ENCODE results near the gene LGALS3BP.
"Not testable (repeated sequence)": the region's sequence is repeated elsewhere in the genome, so short reads cannot be mapped to it uniquely, and the experiment has no call there.

Gene LGALS3BP

DNA sequence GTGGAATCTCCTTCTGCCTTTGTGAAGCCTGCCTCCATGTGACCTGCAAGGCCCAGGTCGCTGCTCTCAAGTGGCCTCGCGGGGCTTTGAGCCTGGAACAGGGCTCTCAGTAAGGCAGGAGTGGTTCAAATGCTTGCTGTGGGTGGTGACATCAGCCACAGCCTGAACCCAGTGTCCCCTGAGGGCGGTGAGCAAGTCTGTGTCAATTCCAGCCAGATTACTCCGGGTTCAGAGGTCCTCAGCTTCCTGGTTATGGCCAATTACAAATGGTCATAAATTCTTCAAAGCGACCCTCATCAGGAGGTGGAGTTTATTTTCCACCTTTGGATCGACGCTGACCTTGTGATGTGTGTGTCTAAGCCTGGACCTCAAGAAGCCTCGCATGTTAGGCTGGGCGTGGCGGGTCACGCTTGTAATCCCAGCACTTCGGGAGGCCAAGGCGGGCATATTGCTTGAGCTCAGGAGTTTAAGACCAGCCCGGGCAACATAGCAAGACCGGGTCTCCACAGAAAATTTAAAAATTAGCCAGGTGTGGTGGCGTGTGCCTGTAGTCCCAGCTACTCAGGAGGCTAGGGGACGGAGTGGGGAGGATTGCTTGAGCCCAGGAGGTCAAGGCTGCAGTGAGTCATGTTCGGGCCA is 17.3 kb downstream of the LGALS3BP start:
- no peak for DNase-seq

DNA sequence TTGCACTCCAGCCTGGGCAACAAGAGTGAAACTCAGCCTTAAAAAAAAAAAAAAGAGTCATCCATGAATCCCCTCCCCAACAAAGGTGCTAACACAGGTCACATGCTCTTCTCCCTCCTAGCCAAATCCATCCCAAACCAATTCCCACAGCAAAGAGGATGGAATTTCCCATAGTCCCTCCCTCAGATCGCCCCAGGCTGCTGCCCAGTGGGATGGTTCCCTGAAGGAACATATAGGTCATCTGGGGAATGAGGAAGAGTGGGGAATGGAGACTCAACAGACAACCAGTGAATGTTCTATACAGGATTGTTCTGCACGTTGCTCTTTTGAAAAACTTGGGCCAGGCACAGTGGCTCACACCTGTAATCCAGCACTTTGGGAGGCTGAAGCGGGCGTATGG is 18.2 kb downstream of the LGALS3BP start:
- no peak for DNase-seq

DNA sequence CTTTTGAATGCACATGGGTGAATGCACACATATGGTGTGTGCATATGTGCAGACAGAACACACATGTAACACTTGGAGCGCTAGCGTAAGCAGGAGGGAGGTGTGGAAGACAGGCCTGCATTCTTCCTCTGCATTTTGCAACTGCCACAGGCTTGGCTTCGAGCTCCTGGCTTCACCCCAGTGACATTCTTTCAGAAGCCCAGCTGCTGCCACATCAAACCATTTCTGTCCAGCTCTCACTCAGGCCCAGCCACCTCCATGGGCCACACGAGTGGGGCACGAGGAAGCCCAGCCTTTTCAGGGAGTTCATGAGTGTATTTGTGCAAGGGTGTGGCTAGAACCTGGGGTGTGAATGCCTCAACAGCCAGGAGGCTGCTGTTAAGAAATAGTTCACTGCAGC is 18.8 kb downstream of the LGALS3BP start:
- DNase-seq = no peak

DNA sequence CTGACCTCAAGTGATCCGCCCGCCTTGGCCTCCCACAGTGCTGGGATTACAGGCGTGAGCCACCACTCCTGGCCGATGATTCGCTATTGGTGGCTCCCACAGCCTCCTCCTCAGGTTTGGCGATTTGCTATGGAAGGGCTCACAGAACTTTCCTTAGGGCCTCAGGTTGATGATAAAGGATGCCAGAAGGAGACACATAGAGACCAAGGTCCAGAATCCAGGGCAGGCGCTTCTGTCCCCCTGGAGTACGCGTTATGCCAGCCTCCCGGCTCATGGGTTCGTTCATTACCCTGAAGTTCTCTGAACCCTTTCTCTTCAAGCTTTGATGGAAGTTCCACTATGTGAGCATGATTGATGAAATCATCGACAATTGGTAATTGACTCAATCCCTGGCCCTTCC is 19.9 kb downstream of the LGALS3BP start:
- DNase-seq = no peak

DNA sequence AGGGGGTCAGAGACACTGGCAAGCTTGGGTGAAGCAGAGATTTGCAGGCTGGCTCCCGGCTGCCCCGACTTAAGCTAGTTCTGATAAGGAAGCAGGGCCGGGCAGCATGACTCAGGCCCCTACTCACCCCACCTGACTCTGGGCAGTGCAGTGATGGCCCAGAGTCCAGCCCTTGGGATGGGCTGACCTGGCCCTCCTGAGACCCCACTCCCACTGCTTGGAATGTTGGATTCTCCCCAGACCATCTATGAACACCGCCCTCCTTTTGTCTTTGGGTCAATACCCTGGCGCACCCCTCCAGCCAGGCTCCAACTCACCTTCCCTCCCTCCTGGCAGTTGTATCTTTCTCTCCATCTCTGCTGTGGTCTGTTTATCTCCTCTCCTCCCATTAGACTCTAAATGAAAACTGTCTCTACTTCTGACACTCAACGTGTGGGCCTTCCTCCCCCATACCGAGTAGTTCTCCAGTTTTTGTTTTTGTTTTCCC is 21.0 kb downstream of the LGALS3BP start:
- DNase-seq = no peak

DNA sequence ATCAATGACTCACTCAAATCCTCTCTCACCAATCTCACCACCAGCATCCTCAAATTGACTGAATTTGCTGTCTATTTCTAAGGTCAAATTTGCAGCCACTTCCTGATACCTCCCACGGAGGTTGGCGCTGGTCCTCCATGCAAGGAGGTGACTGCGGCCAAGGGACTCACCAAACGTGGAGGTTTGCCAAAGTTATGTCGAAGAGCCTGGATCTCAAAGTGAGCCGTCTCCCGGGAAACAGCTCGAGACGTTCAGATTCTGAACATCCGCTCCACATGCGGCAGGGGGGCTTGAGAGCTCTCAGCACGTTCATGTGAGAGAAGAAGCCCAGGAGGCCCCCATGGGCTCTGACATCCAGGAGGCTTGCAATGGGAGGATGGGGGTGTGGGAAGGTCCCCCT is 22.6 kb downstream of the LGALS3BP start:
- no peak for DNase-seq

DNA sequence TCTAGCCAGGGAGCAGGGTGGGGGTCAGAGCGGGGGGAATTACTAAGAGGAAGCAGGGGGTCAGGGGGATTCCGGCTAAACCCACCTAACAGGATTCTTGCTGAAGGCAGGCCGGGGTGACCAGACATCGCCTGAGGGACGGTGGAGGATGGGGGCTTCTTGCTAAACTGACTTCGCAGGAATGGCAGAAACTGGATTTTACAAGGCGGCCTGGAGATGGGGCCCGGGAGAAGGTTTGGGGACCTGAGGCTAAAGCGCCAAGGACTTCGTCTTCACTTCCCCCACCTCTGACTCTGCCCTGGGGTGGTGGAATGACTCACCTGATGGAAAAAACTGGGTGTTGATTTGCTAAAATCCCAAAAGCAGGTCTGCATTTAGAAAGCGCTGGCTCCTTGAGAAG is 23.5 kb downstream of the LGALS3BP start:
- no peak for DNase-seq

DNA sequence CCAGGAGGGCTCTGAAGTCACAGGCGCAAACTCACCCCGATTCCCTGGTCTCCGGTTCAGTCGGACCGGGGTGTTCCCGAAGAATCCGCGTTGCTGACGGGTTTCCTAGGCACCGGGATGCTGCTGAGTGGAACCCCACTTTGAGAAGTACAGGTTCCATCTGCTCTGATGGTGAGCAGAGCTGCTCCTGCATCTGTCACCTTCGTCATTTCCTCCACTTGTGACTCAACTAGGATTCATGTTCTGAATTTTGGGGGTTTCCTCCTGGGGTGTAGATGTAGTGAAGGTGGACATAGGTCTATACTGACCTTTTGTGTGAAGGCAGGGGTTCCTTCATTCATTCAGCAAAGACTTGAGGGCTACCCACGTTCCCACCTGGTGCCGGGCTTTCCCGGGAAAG is 25.0 kb downstream of the LGALS3BP start:
- DNase-seq = no peak

DNA sequence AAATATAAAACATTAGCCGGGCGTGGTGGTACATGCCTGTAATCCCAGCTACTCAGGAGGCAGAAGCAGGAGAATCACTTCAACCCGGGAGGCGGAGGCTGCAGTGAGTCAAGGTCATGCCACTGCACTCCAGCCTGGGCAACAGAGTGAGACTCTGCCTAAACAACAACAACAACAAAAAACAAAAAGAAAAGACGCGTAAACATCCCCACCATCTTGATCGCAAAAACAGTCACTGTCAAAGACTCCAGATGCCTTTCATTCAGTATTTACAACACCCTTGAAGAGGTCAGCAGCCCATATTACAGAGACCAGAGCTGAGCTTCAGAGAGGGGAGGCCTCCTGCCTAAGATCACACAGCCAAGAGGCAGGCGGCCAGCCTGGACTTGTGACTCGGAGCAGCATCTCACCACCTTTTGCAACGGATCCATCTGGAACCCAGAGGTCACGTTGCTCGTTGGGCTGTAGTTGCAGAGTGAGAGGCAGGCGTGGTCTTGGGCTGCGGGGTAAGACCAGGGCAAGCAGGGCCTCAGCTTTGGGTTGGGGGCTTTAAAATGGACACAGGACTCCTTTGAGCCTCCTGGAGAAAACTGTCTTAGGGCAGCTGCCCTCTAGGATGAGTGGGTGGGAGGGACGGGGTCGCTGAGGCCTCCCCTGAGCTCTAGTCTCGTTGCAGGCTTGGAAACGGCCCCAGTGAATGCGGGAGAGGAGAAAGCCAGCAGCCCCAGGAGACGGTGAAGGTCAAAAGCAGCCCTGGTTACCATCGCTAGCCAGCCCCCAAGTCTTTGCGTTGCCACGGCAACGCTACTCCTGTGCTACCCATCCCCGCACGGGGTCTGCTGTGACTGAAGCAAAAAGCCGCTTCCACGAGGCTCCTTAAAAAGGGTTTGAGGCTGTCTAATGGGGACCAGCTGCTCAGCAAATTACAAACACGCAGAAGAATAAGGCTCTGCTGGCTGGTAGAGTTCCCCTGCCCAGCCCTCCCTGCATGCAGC is 26.1 kb downstream of the LGALS3BP start:
- no peak for DNase-seq

DNA sequence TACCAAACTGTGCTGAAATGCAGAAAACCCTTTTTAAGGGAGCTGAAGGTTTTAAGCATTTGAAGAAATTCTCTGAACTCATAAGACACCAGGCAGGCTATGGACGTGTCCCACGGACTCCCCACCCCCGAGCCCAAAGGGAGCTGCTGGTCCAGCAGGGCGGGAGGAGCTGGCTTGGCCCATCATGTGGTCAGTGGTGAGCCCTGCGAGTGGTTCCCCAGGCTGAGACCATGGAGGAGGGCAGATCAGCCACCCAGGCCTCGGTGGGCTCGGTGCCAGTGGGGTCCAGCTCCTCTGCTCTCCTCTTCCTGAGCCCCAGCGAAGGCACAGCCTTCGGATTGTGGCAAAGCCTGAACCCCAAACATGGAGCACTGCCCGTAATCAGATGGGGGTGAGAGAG is 27.0 kb downstream of the LGALS3BP start:
- no peak for DNase-seq

DNA sequence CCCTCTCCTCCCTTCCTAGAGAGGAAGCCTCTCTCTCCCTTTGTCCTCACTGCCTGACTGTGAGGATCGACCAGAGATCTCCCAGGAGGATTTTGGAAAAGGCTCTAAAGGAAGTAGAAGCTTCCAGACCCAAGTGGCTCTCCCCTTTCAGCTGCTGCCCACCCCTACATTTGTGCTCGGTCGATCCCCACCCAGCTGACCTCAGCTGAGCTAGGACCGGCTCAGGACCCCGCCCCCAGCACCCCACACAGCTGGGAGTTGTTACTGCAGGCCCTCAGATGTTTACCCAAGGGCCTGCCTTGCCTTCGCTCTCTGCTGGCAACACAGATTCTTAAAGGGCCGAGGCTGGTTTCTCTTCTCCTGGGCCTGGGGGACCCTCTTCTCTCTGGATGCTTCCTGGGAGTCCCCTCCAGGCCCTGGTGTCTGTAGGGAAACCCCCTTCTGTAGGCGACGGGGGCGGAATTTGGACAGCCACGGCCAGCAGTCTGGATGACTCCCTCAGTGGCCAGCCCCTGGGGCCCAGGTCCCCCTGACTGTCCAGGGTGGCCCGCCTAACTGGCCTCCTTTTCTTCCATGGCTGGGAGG is 27.7 kb downstream of the LGALS3BP start:
- no peak for DNase-seq

DNA sequence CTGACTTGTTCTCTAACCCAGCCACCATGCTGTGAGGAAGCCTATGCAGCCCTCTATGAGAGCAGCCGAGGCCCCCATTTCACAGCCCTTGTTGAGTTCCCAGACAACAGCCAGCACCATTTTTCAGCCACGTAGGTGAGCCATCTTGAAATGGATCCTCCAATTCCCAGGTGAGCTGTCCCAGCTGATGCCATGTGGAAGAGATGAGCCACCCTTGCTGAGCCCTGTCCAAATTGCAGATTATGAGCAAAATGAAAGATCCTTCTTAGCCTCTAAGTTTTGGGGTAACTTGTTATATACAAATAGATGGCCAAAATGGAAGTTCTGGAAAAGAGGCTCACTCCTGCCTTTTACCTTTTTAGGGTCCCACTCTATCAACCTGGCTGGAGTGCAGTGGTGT is 28.9 kb downstream of the LGALS3BP start:
- DNase-seq = no peak

DNA sequence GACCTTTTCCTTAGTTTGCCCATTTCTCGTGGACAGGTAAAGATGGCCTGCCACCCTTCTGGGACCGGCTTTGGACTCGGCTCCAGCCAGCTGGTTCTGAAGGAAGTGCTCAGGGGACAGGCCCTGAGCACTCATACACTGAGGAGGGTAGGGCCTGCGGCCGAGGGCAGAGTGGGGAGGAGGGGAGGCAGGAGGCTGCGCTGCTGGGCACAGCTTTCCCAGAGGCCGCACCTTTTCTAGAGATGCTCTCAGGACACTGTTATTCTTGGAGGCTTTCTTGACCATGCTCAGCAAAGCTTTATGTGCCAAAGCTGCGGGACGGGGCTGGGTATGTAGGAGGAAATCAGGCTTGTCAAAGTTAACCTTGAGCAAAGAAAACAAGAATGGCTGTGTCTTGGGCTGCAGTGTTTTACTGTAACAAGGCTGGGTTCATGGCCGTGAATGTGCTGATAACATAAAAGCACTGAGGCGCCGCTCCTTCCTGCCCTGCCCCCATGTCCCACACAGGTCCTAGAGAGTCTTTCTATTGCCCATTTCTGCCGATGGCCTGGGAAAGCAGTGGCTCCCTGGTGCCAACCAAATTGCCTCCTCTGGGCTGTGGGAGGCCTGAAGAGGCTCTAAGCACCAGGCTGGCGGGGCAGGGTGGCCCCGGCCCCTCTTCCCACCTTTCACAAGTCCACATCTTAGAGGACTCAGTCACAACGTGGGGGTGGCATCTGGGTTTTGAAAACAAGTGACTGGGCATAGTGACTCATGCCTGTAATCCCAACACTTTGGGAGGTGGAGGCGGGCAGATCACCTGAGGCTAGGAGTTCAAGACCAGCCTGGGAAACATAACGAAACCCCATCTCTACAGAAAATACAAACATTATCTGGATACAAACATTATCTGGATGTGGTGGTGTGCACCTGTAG is 32.2 kb downstream of the LGALS3BP start:
- no peak for DNase-seq

DNA sequence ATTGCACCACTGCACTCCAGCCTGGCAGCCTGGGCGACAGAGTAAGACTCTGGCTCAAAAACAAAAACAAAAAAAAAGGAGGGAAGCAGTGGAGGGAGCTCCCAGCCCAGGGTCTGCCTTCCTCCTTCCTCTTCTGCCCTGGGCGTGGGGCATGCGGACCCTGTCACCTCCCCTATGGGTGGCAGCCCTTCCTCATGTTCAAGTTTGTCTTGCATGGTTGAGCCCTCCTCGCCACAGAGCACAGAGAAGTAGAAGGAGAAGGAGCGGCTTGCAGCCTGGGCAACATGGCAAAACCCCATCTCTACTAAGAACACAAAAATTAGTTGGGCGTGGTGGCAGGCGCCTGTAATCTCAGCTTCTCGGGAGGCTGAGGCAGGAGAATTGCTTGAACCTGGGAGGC is 33.1 kb downstream of the LGALS3BP start:
- DNase-seq = no peak

DNA sequence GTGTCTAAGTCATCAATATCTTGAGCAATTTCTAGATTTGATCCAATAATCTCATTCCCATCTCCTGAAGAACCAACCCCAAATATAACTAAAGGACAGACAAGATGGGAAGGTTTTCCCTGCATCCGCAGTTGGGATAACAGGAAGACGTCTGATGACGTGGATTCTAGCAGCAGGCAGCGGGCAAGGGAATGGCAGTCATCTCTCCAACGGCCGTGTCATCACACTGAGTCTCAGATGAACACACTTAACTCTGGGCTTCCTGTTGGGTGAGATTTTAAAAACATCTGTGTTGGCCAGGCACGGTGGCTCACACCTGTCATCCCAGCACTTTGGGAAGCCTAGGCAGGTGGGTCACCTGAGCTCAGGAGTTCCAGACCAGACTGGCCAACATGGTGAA is 33.6 kb downstream of the LGALS3BP start:
- DNase-seq = no peak

DNA sequence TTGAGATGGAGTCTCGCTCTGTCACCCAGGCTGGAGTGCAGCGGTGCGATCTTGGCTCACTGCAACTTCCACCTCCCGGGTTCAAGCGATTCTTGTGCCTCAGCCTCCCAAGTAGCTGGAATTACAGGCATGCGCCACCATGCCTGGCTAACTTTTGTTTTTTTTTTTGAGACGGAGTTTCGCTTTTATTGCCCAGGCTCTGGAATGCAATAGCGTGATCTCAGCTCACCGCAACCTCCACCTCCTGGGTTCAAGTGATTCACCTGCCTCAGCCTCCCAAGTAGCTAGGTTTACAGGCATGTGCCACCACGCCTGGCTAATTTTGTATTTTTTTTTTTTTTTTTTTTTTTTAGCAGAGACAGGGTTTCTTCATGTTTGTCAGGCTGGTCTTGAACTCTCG is 34.3 kb downstream of the LGALS3BP start:
- not testable (repeated sequence) for DNase-seq

DNA sequence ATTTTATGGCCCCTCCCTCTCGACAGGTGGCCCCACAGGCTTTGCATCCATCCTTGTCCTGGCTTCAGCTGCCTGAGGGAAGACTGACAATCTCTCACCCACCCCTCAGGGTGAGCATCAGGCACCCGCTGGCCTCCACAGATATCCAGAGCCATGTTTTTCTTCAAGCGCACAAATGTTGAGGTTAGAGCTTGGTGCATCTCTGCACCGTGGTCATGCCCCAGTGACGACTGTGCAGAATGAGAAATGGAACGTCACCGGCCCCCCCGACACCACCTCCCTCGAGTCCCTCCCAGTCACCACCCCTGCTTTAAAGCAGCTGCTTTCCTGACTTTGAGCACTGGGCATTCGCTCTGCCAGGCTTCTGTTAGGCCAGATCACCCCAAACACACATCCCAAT is 34.8 kb downstream of the LGALS3BP start:
- DNase-seq = no peak

DNA sequence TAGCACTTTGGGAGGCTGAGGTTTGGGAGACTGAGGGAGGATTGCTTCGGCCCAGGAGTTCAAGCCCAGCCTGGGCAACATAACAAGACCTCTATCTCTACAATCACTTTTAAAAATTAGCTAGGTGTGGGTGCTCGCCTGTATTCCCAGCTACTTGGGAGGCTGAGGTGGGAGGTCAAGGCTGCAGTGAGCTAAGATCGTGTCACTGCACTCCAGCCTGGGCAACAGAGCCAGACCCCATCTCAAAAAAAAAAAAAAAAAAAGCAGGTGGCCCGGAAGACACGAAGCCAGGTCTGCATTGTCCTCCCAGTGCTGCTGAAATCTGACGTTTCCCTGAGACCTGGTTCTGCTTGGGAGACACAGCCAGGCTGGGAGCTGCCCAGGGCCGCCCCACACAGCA is 35.7 kb downstream of the LGALS3BP start:
- no peak for DNase-seq

DNA sequence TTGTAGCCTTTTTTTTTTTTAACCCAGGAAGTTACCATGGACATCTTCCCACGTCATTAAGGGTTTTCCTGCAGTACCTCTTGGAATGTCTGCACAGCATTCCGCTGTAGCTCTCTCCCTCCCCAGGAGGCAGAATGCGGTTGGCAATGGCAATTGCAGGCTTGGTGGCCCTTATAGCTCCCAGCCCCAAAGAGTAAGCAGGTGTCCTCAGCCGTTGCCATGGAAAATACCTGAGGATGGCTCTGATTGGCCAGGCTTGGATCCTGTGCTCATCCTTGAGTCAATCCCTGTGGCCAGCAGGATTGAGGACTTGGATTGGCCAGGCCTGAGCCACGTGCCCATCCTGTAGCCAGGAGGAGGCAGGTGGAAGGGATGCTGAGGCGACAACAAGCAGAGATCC is 39.0 kb downstream of the LGALS3BP start:
- no peak for DNase-seq

DNA sequence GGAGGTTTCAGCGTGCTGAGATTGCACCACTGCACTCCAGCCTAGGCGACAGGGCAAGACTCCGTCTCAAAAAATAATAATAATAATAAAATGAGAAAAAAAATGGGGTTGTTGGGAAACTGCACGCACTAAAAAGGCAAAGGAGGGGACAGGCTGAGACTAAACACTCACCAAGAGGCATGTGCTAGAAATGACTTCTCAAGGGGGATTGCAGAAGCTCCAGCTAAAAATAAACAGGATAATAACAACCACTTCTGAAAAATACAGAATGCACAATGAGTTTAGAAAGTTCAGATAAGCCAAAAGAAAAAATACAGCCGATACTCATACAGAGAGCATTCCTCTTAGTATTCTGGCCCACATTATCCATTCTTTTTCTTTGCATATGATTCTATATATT is 39.5 kb downstream of the LGALS3BP start:
- no peak for DNase-seq

DNA sequence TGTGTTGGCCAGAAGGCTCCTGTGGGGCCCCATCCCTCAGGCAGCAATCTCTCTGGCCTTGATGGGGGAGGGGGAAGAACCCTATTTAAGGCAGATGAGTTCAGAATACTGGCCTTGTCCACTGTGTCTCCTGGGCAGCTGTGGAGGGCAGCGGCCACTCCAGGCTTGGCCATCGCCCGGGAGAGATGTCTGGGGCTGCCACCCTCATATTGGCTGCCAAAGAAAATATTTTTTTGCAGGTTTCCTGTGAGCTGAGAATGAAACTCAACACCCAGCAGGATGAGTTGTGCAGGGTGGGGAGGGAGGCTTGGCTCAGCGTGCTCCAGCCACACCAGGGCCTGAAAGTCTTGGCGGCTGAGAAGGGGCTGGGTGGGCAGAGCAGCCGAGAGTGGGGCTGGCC is 40.1 kb downstream of the LGALS3BP start:
- no peak for DNase-seq

DNA sequence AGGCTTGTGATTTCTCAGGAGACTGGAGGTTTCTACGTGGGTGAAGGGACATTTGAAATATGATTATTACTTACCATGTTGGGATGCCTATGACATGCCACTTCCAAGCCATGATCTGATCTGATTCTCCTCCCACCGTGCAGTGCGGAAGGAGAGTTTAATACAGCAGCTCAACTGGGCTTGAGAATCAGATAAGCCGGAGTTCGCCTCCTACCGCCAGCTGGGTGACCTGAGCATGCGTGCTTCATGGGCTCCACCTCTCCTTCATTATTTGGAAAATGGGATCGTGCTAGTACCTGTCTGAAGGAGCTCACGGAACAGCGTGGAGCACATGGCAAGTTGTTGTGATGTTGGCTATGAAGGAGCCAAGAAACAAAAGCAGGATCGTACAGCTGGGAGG is 42.2 kb downstream of the LGALS3BP start:
- DNase-seq = no peak
